K562 (cell line): Measurements from ENCODE around the gene FMNL2.

Experiments used
- E2F4 ChIP-seq: sonication (generic); formaldehyde crosslinking; IDR thresholded peaks from 2 replicates; pipeline ENCODE4 v1.8.0; 2022; ENCODE audit warnings: mild to moderate bottlenecking, low read depth, missing genetic modification reagents
- FUS ChIP-seq: fragments of 200-400 bp; formaldehyde crosslinking; optimal IDR thresholded peaks from 2 replicates; pipeline ENCODE3; 2017; ENCODE audit warnings: low read depth, low read length
- HNRNPL ChIP-seq: fragments of 200-400 bp; formaldehyde crosslinking; IDR thresholded peaks from 2 replicates; pipeline ENCODE4 v1.6.1; 2017; ENCODE audit warnings: low read depth, mild to moderate bottlenecking, low read length
- PHF8 ChIP-seq: fragments of 200-600 bp; sonication (generic); IDR thresholded peaks from 2 replicates; pipeline ENCODE4 v1.6.1; 2012; ENCODE audit warnings: mixed run types, mild to moderate bottlenecking, inconsistent platforms, low read length, moderate library complexity, borderline replicate concordance
- ZNF583 ChIP-seq: fragments of 250-450 bp; sonication (Bioruptor Pico); IDR thresholded peaks from 2 replicates; pipeline ENCODE4 v1.4.0; 2020
- ZNF639 ChIP-seq, 2 experiments: fragments of 200-800 bp in 1 of 2; sonication (Bioruptor generic) in 1 of 2; sonication (generic) in 1 of 2; formaldehyde crosslinking in 1 of 2; IDR thresholded peaks in 1 of 2; conservative IDR thresholded peaks in 1 of 2; 2 replicates each; pipeline versions ENCODE4 v1.5.0 to v1.6.1; 2016 to 2020; ENCODE audit warnings: missing compliant biosample characterization in 1 of 2, missing genetic modification characterization in 1 of 2, missing genetic modification reagents in 1 of 2
- TF ChIP-seq, protein P1 (sequence below), 3 experiments: IDR thresholded peaks in 2 of 3; conservative IDR thresholded peaks in 1 of 3; 2 replicates each; pipeline ENCODE4 v1.5.1; 2011 to 2012; ENCODE audit warnings: low read length in 3 of 3, mild to moderate bottlenecking in 3 of 3, control low read depth in 2 of 3, improper control_type of control experiment in 1 of 3, inconsistent platforms in 1 of 3, low read depth in 1 of 3, mixed read lengths in 1 of 3, moderate library complexity in 1 of 3; ENCODE audit not compliant: insufficient read depth in 2 of 3

GRCh38 chr2:152565884-152566727 lies 231.1 kb downstream of the FMNL2 start:
- TF ChIP-seq, protein P1, sequence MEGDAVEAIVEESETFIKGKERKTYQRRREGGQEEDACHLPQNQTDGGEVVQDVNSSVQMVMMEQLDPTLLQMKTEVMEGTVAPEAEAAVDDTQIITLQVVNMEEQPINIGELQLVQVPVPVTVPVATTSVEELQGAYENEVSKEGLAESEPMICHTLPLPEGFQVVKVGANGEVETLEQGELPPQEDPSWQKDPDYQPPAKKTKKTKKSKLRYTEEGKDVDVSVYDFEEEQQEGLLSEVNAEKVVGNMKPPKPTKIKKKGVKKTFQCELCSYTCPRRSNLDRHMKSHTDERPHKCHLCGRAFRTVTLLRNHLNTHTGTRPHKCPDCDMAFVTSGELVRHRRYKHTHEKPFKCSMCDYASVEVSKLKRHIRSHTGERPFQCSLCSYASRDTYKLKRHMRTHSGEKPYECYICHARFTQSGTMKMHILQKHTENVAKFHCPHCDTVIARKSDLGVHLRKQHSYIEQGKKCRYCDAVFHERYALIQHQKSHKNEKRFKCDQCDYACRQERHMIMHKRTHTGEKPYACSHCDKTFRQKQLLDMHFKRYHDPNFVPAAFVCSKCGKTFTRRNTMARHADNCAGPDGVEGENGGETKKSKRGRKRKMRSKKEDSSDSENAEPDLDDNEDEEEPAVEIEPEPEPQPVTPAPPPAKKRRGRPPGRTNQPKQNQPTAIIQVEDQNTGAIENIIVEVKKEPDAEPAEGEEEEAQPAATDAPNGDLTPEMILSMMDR (IDR thresholded peaks at IDR 0.05 in 2 of 3, conservative IDR thresholded peaks at IDR 0.05 in 1 of 3; ENCODE audit: insufficient read depth in 2 of 3, low read depth in 1 of 3, low read length in 3 of 3): no peak
- TF ChIP-seq HNRNPL (no peak), ZNF583 (CRISPR knock-in tag) (no peak), E2F4 (CRISPR knock-in tag) (no peak), FUS (no peak), ZNF639 (CRISPR knock-in tag; conservative IDR thresholded peaks at IDR 0.05 in 1 of 2, IDR thresholded peaks at IDR 0.05 in 1 of 2) (no peak), PHF8 (no peak)
